HFFc6 (cell line): Measurements from ENCODE around the gene PAK1. TPM values are rescaled to one million over a fixed set of nuclear protein-coding genes. Genes with fewer than 3 reads are reported as not detected.

Experiments used
- DNase-seq: peaks from one replicate; pipeline ENCODE4 v3.0.0-alpha.2; 2018
- H3K27ac Mint-ChIP-seq: 2 replicates; pipeline ENCODE4 v1.8.0; 2020; ENCODE audit warnings: mild to moderate bottlenecking, mixed read lengths
- H3K27me3 Mint-ChIP-seq: 2 replicates; pipeline ENCODE4 v1.8.0; 2021; ENCODE audit warnings: mild to moderate bottlenecking, moderate library complexity, mixed read lengths; ENCODE audit not compliant: insufficient read depth
- H3K36me3 Mint-ChIP-seq: 2 replicates; pipeline ENCODE4 v1.8.0; 2021; ENCODE audit warnings: low read depth, mixed read lengths
- H3K4me1 Mint-ChIP-seq: 2 replicates; pipeline ENCODE4 v1.8.0; 2020; ENCODE audit warnings: low read depth, mixed read lengths
- H3K4me3 Mint-ChIP-seq: 2 replicates; pipeline ENCODE4 v1.8.0; 2020; ENCODE audit warnings: mild to moderate bottlenecking, moderate library complexity, mixed read lengths
- H3K9me3 Mint-ChIP-seq: 2 replicates; pipeline ENCODE4 v1.8.0; 2020; ENCODE audit warnings: mild to moderate bottlenecking, mixed read lengths
- CTCF ChIP-seq: fragments of 200-600 bp; sonication (generic); IDR thresholded peaks from 2 replicates; pipeline ENCODE4 v1.5.0; 2021; ENCODE audit warnings: antibody characterized with exemption, mild to moderate bottlenecking
- total RNA-seq, 6 experiments: library from RNA; stranded (reverse); fragmentation: NEBNext Ultra II Directional; extraction: Animal tissue kit (Norgen Biotek cat#: 25700); gene quantifications; 2 replicates in 1 of 6; 3 replicates in 5 of 6; pipeline ENCODE4 v1.2.3, GENCODE V29; 2021

The PAK1 gene
- total RNA-seq, 6 experiments from 2014 or later = 41.7 to 52.2 (median 48.8) TPM

- peaks cover 6% of the 10 kb centered on the region for H3K4me1 Mint-ChIP-seq
- H3K36me3 Mint-ChIP-seq = no peaks in the 10 kb centered on the region
- TF ChIP-seq CTCF = no peak
Measured at GRCh38 chr11:77474684-77475060, 778 bp upstream of the PAK1 start.

GRCh38 chr11:77472991-77473800, 698 bp downstream of the PAK1 start:
- DNase-seq = no peak
- H3K27ac Mint-ChIP-seq = no peak overlapping the region
- H3K4me1 Mint-ChIP-seq = peaks cover 6% of the 10 kb centered on the region
- no peaks in the 10 kb centered on the region for H3K36me3 Mint-ChIP-seq
- peaks cover 40% of the 10 kb centered on the region for H3K27me3 Mint-ChIP-seq
- H3K9me3 Mint-ChIP-seq = no peaks in the 10 kb centered on the region
- peak overlapping the region; percentile 73 for H3K4me3 Mint-ChIP-seq
- no peak for TF ChIP-seq CTCF

More at GRCh38 chr11:77474684-77475060, 778 bp upstream of the PAK1 start:
- H3K27me3 Mint-ChIP-seq = peaks cover 37% of the 10 kb centered on the region
- H3K9me3 Mint-ChIP-seq = no peaks in the 10 kb centered on the region
- no peak for DNase-seq
- H3K4me3 Mint-ChIP-seq = peak overlapping the region; percentile 76
- no peak overlapping the region for H3K27ac Mint-ChIP-seq

- DNase-seq = no peak
- H3K9me3 Mint-ChIP-seq = no peaks in the 10 kb centered on the region
- H3K4me3 Mint-ChIP-seq = no peak overlapping the region
- peaks cover 11% of the 10 kb centered on the region for H3K4me1 Mint-ChIP-seq
- peak; percentile 46; the same call in 1 of the 2 replicates for TF ChIP-seq CTCF
- peaks cover 48% of the 10 kb centered on the region for H3K27me3 Mint-ChIP-seq
- no peaks in the 10 kb centered on the region for H3K36me3 Mint-ChIP-seq
- no peak overlapping the region for H3K27ac Mint-ChIP-seq
Measured at GRCh38 chr11:77471558-77472193, 2.2 kb downstream of the PAK1 start.

- Mint-ChIP-seq H3K9me3 (no peaks in the 10 kb centered on the region), H3K36me3 (no peaks in the 10 kb centered on the region), H3K27me3 (peaks cover 48% of the 10 kb centered on the region), H3K27ac (no peak overlapping the region), H3K4me3 (no peak overlapping the region), H3K4me1 (peaks cover 11% of the 10 kb centered on the region)
- no peak for TF ChIP-seq CTCF
- no peak for DNase-seq
Measured at GRCh38 chr11:77470971-77471370, 2.9 kb downstream of the PAK1 start.

- H3K36me3 Mint-ChIP-seq = no peaks in the 10 kb centered on the region
- peaks cover 48% of the 10 kb centered on the region for H3K27me3 Mint-ChIP-seq
- TF ChIP-seq CTCF = no peak
- DNase-seq = no peak
- H3K4me3 Mint-ChIP-seq = no peak overlapping the region
- H3K9me3 Mint-ChIP-seq = no peaks in the 10 kb centered on the region
- H3K4me1 Mint-ChIP-seq = peaks cover 11% of the 10 kb centered on the region
- no peak overlapping the region for H3K27ac Mint-ChIP-seq
Measured at GRCh38 chr11:77470504-77470903, 3.4 kb downstream of the PAK1 start.
